ENCODE data around the gene WFIKKN2. TPM values are rescaled to one million over a fixed set of nuclear protein-coding genes. Genes with fewer than 3 reads are reported as not detected.

WFIKKN2 gene
- total and polyA plus RNA-seq, 10 of the 15 experiments (the other 5 are each of a cell fraction or from before 2014, with no cell fraction given), result 0.06 TPM; not detected in 9

- no peak for DNase-seq (ENCODE audit: low read depth, low spot score)
- intact Hi-C loops (cut with micrococcal nuclease; ENCODE audit: unreplicated experiment), result no loop called here
- Histone ChIP-seq H3K4me1 (ENCODE audit: control insufficient read depth, insufficient read depth, low read length) (no peaks in the 10 kb centered on the region), H3K9me3 (replicated peaks; ENCODE audit: control insufficient read depth, insufficient read depth, low read length) (no peaks in the 10 kb centered on the region), H3K9ac (ENCODE audit: control insufficient read depth, insufficient read depth, low read length) (no peak overlapping the region), H3K4me2 (ENCODE audit: control insufficient read depth, insufficient read depth) (no peak overlapping the region), H2AFZ (ENCODE audit: control insufficient read depth, low read depth, low read length) (no peak overlapping the region), H3K4me3 (no peak overlapping the region), H3K27me3 (replicated peaks in 1 of 2; ENCODE audit: control insufficient read depth in 2 of 2, insufficient read depth in 2 of 2, low read length in 1 of 2) (no peaks in the 10 kb centered on the region; a peak in 1 of 4 replicates), H3K79me2 (ENCODE audit: control insufficient read depth, insufficient read depth, low read length) (no peaks in the 10 kb centered on the region), H4K20me1 (ENCODE audit: control insufficient read depth, insufficient read depth) (no peaks in the 10 kb centered on the region), H3K36me3 (ENCODE audit: control insufficient read depth in 2 of 2, insufficient read depth in 2 of 2, low read length in 1 of 2) (no peaks in the 10 kb centered on the region), H3K27ac (ENCODE audit: control insufficient read depth, insufficient read depth) (no peak overlapping the region)
- ATAC-seq, result no peak
- no TSS peak for BruUV-seq (replicated peaks)
- ChIA-PET SMC1A (ENCODE audit: uncharacterized antibody, unreplicated experiment) (no interaction called here), POLR2A (no interaction called here), CTCF (interaction anchor here (0.6 to 1.6 kb wide), 3 partner anchors 144 to 285 kb away, joined by 3 to 4 read pairs (median 3); no protein-coding TSS in a partner anchor), RAD21 (ENCODE audit: unreplicated experiment) (no interaction called here)
- 38% methylated on average over 5 of the region's 6 CpGs for WGBS (ENCODE audit: insufficient coverage, insufficient replicate concordance, low lambda C conversion rate, missing lambda C conversion rate)
- no peak for FAIRE-seq
- in situ Hi-C loops (cut with MboI), result no loop called here
- no peak for TF ChIP-seq SMC3 (IDR thresholded peaks at IDR 0.05; ENCODE audit: borderline replicate concordance, low read length)
- no peak for TF ChIP-seq SUZ12 (IDR thresholded peaks at IDR 0.05; ENCODE audit: unreplicated experiment)
- TF ChIP-seq PKNOX1 (IDR thresholded peaks at IDR 0.05), result no peak
- no peak for TF ChIP-seq ZBTB40 (IDR thresholded peaks at IDR 0.05; ENCODE audit: borderline replicate concordance)
- TF ChIP-seq CREM (IDR thresholded peaks at IDR 0.05; ENCODE audit: low read depth), result no peak
- no peak for TF ChIP-seq BCL3 (IDR thresholded peaks at IDR 0.05; ENCODE audit: borderline replicate concordance, insufficient read depth, low read depth, low read length, poor library complexity, severe bottlenecking)
- no peak for TF ChIP-seq CTCF (IDR thresholded peaks at IDR 0.05 in 2 of 3, conservative IDR thresholded peaks at IDR 0.05 in 1 of 3; ENCODE audit: control insufficient read depth in 2 of 3, extremely low read depth in 1 of 3, insufficient read depth in 1 of 3, low read depth in 3 of 3, low read length in 3 of 3)
- no peak for TF ChIP-seq MXI1 (IDR thresholded peaks at IDR 0.05; ENCODE audit: low read depth, low read length)
- TF ChIP-seq RAD21 (IDR thresholded peaks at IDR 0.05; ENCODE audit: insufficient read depth, low read depth, low read length), result no peak
- TF ChIP-seq SIX5 (IDR thresholded peaks at IDR 0.05; ENCODE audit: low read depth, low read length, severe bottlenecking), result no peak
These were observed 29.9 kb upstream of the WFIKKN2 start for GRCh38 chr17:50805486-50805885.

Measured in GM12878 (cell line).